HG03354 (cell line): ENCODE data around the gene LLGL2.
"Not testable (repeated sequence)": the region's sequence is repeated elsewhere in the genome, so short reads cannot be mapped to it uniquely, and the experiment has no call there.

Experiments used
- ATAC-seq: cut with Tn5 transposase; IDR thresholded peaks from one replicate; pipeline ENCODE4 v1.9.1; 2021; ENCODE audit warnings: mild to moderate bottlenecking; ENCODE audit not compliant: unreplicated experiment, poor library complexity, severe bottlenecking

The LLGL2 gene

DNA sequence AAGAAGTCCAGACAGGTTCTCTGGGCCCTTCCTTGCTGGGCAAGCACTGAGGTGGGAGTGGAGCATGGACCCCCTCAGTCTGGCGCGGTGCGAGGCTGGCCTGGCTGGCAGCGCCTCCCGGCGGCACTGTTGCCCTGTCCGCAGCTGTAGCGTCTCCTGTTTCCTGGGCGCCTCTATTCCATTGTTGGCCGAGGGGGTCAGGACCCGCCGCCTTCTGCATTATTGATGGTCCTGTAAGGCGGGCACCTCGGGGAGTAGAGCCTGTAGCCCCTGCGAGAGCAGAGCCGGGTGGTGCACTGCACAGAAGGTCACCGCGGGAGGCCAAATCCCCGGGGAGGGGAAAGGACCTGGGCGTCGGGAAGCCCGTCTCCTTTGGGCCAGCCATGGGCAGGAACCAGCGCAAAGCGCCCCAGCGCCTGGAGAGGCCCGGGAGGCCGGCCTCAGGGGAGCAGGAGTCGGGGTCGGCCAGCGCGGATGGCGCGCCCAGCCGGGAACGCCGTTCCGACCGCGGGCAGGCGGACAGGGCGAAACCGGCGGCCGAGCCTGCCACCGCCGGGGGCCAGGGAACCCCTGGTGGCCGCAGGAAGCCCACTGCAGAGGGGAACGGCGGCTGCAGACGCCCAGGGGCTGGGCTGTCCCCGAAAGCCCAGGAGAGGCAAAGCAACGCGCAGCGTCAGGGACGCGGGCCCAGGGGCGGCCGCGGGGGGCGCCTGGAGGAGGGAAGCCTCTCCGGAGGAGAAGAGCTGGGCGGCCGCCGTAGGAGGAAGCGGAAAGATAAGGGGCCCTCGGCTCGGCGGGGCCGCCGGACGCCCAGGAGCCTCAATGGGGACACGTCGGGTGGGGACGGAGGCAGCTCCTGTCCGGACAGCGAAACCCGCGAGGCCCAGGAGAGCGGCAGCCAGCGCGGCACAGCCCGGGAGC lies 62.4 kb downstream of the LLGL2 start, which contains the start of gene MYO15B:
Gene MYO15B (plus strand): TSS at position 126 of the 921 bp plus-strand sequence. CDS start 258 bp downstream, at position 384.
- peak; percentile 24 for ATAC-seq

DNA sequence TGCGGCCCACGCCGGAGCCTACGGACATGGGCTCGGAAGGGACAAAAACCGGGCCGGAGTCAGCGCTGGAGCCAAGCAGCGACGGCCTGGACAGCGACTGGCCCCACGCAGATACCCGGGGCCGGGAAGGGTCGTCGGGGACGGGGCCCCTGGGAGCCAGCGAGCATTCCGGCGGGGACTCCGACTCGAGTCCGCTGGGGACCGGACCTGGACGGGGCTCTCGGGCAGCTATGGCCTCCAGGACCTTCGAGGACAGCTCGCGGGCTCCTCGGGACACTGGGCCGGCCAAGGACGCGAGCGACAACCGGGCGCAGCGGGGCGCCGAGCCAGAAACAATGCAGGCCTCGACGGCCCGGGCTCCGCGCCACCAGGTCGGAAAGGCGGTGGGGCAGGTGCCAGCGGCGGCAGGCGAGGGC lies 63.1 kb downstream of the LLGL2 start:
- ATAC-seq = peak; percentile 4

- peak; percentile 83 for ATAC-seq
Measured at GRCh38 chr17:75589012-75589918, 63.8 kb downstream of the LLGL2 start.

- no peak for ATAC-seq
Measured at GRCh38 chr17:75589919-75590303, 64.4 kb downstream of the LLGL2 start.

GRCh38 chr17:75590314-75590761 lies 64.8 kb downstream of the LLGL2 start:
- no peak for ATAC-seq

GRCh38 chr17:75590849-75591721 lies 65.6 kb downstream of the LLGL2 start:
- no peak for ATAC-seq

GRCh38 chr17:75591722-75592302 lies 66.3 kb downstream of the LLGL2 start:
- no peak for ATAC-seq

DNA sequence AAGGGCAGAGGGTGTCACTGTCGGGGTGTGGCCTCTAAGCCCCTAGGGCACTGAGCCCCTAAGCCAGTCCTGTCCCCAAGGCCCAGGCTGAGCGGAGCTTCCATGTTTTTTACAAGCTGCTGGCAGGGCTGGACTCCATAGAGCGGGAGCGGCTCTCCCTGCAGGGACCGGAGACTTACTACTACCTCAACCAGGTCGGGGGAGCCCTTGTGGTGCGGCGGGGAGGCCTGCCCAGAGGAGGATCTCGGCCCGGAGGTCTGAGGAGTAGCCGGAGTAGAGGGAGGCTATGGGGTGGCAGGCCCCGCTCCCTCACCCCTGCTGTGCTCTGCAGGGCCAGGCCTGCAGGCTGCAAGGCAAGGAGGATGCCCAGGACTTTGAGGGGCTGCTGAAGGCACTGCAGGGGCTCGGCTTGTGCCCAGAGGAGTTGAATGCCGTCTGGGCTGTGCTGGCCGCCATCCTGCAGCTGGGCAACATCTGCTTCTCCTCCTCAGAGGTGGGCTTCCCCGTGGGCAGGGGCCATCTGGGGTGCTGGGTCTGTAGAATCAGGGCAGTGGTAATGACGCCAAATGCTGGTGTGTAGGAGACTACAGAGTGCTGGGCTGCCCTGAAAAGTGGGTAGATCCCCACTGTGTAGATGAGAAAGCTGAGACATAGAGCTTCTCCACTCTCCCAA lies 67.0 kb downstream of the LLGL2 start:
- no peak for ATAC-seq

- ATAC-seq = not testable (repeated sequence)
Measured at GRCh38 chr17:75593430-75593829, 67.9 kb downstream of the LLGL2 start.

GRCh38 chr17:75594499-75595283 lies 69.2 kb downstream of the LLGL2 start:
- no peak for ATAC-seq

DNA sequence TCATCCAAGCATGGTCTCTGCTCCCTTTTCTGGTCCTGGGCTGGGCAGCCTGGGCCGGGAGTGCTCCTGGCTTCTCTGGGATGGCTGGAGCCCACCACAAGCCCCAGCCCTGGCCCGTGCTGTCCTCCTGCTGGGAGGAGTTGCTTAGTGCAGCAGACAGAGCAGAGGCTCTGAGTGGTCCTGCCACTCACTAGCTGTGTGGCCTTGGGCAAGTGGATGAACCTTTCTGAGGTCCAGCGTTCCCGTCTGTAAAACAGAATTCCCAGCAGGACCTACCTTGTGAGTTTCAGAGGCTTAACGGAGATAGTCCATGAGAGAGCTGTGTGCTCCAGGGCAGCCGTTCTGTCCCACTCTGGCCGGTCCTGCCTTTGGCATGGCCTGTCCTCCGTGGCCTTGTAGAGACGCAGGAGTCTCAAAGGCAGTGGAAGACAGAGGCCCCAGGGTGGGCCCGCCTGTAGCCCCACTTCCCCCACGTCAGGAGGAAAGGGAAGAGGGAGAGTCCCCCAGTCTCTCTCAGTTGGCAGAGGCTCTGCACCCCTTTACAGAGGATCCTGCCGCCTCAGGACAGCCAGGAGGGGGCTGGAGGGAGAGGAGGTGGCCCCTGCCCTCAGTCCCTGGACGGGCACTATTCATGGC lies 69.9 kb downstream of the LLGL2 start:
- no peak for ATAC-seq

DNA sequence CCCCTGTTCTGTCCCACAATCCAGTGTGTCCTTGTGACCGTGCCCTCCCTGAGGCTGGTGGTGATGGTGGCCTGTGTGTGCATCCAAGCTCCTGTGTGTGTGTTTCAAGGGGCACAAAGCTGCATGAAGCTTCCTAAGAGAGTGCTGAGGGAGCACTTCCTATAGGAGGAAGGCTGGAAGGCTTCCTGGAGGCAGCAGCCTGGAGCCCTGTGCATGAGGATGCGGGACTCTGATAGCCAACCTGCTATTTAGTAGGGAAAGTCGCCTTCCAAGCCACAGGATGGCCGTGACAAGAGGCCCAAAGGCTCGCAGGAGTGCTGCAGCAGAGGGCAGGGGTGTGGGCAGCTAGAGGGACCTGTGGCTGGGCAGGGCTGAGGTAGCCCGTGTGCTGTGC lies 70.4 kb downstream of the LLGL2 start:
- ATAC-seq = no peak

DNA sequence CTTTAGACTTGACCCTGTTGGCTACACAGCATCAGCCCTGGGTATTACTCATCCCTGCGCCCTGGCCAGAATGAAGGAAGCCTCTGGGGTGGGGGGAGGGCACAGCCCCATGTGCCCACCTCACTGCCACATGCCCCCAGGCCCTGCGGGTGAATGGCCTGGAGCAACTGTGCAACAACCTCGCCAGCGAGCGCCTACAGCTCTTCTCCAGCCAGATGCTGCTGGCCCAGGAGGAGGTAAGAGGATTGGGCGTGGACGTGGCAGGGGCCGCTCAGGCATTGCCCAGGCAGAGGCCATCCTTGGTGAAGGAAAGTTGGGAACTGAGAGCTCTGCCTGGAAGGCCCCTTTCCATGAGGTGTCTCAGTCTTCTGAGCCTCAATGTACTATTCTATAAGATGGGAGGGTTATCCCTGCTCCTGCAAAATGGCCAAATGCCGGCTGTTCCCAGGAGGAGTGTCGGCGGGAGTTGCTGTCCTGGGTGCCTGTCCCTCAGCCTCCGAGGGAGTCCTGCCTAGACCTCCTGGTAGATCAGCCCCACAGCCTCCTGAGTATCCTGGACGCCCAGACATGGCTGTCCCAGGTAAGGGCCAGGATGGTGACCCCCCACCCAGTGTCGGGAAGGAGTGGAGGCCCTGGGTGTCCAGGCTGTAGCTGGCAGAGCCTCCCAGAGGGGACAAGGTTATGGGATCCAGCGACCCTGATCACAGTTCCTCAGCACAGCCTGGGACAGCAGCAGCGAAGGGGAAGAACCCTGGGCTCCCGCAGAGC lies 71.0 kb downstream of the LLGL2 start:
- ATAC-seq = no peak

GRCh38 chr17:75601057-75601987 lies 75.8 kb downstream of the LLGL2 start:
- no peak for ATAC-seq

- no peak for ATAC-seq
Measured at GRCh38 chr17:75602644-75603043, 77.1 kb downstream of the LLGL2 start.

GRCh38 chr17:75603123-75603522 lies 77.6 kb downstream of the LLGL2 start:
- ATAC-seq = no peak
